ENCODE data around the gene SOD3.

Gene SOD3

DNA sequence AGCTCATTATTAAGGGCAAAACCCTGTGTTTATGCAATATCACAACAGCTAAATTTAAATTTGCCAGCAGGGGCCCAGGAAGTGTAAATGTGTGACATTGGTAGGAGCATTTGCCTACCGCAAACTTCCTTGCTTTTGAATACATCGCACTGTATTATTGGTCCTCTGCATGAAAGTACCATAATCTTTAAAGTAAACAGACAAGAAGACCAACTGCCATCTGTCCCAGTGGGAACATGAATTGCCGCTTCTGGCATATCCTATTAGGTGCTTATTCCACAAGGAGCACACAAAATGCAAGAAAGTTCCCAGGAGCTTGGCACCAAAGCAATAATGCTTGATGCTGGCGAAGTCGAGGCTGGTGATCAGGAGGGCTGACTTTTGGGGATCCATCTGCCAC is 51.3 kb downstream of the SOD3 start:
- no peak for DNase-seq (ENCODE audit: low read depth)
- no peak overlapping the region for H3K4me3 ChIP-seq (ENCODE audit: low read depth, low read length)
- TF ChIP-seq, protein P1, sequence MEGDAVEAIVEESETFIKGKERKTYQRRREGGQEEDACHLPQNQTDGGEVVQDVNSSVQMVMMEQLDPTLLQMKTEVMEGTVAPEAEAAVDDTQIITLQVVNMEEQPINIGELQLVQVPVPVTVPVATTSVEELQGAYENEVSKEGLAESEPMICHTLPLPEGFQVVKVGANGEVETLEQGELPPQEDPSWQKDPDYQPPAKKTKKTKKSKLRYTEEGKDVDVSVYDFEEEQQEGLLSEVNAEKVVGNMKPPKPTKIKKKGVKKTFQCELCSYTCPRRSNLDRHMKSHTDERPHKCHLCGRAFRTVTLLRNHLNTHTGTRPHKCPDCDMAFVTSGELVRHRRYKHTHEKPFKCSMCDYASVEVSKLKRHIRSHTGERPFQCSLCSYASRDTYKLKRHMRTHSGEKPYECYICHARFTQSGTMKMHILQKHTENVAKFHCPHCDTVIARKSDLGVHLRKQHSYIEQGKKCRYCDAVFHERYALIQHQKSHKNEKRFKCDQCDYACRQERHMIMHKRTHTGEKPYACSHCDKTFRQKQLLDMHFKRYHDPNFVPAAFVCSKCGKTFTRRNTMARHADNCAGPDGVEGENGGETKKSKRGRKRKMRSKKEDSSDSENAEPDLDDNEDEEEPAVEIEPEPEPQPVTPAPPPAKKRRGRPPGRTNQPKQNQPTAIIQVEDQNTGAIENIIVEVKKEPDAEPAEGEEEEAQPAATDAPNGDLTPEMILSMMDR (IDR thresholded peaks at IDR 0.05; ENCODE audit: control insufficient read depth, extremely low read depth, insufficient read depth), result no peak

DNA sequence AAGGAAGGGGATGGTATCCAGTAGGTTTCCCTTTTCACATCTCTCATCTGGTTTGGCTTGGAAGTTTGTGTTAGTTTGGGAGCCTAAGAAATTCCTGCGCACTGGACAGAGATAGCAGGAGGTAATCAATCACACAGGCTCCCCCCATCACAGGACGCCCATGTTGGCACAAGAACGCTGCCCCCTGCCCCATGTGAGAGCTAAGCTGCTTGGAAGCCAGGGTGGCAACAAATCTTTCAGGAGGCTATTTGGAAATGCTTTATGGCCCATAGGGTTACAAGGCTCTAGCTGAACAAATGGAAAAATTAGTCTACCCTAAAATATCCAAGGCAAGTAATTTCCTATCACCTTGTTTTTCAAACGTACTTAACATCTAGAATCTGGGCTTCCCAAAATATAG is 54.0 kb downstream of the SOD3 start:
- TF ChIP-seq, protein P1 (IDR thresholded peaks at IDR 0.05; ENCODE audit: control insufficient read depth, extremely low read depth, insufficient read depth), result no peak
- no peak overlapping the region for H3K4me3 ChIP-seq (ENCODE audit: low read depth, low read length)
- no peak for DNase-seq (ENCODE audit: low read depth)

DNA sequence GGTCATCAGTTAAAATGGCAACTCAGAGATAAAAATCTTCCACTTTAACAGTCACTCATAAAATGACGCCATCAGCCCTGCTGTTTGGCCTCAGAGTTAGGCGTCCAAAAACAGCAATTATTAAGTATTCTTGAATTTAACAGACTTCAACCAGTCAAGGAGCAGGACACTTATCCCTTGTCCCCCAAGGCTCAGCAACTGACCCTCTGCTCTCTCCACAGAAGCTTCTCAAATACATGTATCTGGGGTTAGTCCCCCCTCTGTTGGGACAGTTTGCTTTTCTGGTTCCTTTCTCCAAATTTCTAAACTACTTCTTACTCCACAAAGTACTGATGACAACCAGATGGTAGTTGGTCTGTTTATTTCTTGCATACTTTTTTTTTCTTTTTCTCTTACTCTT is 54.4 kb downstream of the SOD3 start:
- TF ChIP-seq, protein P1 (IDR thresholded peaks at IDR 0.05; ENCODE audit: control insufficient read depth, extremely low read depth, insufficient read depth), result no peak
- DNase-seq (ENCODE audit: low read depth), result no peak
- H3K4me3 ChIP-seq (ENCODE audit: low read depth, low read length), result no peak overlapping the region

All from LNCaP clone FGC (cell line).